NCI-H1092 treated with DMSO at 0.1 percent for 48 hours (cell line): Measurements from ENCODE around the gene XPA.

ENCODE experiments used
- DNase-seq: peaks from one replicate; lab custom pipeline; 2025; lab: John Stamatoyannopoulos, UW

The XPA gene

DNA sequence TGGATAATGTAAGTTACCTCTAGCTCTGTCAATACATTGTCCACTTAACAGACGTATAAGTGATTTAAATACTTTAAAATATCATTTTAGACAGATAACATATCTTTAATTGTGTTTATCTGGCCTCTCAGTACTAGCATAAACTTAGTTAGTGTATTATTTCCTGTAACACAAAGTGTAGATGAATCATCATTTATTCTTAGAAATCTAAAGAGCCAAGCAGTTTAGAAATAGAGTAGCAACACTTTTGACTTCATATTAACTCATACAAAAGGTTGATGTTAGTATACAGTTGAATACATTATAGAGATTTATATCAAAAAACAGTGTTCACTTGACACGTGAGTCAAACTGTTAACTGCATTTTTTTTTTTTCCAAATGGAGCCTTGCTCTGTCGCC, 45.5 kb downstream of the XPA start:
- DNase-seq, result no peak

DNA sequence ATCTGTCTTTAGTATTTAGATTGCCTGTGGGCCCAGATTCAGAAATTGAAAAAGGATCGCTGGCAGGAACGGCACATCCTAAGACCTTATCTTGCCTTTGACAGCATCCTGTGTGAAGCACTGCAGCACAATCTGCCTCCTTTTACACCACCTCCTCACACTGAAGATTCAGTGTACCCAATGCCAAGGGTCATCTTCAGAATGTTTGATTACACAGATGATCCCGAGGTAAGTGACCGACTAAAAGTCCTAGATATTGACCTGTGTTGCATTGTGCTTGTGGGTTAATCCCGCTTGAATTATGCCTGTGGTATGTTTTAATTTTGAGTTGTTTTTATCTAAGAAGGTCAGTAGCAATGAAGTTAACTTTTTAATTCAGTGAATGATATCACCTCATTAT, 49.1 kb downstream of the XPA start:
- DNase-seq, result no peak

DNA sequence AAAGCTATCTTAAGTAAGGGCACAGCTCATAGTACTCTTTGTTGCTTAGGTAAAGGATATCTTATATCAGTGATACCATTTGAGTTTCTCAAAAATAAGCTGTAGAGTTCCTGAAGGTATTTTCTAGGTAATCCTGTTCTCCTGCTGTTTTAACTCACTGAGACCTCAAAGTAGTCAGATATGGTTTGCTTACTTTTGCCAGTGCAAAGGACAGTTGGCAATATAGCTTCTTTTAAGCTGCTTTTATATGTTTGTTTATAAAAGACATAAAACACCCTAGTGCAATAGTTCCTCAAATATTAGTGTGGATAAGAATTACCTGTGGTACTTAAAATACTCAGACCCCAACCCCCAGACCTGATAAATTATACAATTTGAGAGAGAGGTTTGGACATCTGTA, 51.4 kb downstream of the XPA start:
- no peak for DNase-seq

DNA sequence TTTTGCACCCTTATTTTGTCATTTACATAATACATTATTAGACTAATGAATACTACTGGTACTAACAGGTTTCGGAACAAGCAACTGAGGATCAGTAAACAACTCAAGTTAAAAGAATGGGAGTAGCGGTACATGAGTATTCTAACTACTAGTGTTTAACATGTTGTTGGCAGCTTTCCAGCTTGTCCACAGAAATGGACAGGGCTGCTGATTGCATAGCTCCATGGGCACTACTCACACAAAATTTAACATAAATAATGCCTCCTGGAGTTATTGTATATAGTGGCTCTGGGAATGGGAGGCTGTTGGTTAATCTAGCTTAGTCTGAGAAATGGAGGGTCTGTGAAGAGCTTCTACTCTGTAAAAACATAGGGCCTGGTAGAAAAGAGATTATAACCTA, 56.8 kb downstream of the XPA start:
- no peak for DNase-seq

DNA sequence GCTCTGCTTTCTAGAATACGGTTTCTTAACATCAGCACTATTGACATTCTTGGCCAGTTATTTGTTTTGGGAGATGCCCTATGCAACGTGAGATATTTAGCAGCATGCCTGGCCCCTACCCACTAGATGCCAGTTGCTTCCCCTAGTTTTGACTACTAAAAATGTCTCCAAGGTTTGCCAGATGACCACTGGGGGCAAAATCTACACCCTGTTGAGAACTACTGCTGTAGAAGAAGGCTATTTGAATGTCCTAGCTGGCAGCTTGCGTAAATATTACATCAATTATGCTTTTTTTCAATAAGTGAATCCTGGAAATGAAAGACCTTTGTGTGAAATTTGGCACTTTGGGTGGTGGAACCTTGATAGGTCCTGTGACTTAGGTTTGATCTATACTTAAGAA, 58.5 kb downstream of the XPA start:
- DNase-seq, result no peak

DNA sequence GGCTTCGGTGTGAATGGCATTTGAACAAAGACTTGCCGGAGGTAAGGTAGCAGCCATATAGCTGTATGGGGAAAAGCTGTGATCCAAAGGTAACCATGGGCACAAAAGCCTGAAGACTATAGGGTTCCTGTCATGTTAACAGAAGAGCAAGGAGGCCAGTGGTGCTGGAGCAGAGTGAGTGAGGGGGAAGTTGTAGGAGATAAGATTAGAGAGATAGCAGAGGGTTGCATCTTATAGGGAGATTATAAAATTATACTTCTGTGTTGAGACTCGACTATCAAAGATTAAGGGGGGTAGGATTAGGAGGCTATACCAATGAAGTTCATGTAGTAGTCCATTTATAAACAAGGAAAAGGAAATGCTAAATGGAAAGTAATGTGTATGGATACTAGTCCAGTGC, 60.2 kb downstream of the XPA start:
- DNase-seq, result no peak

- no peak for DNase-seq
These were observed 62.1 kb downstream of the XPA start for GRCh38 chr9:97635026-97635425.

DNA sequence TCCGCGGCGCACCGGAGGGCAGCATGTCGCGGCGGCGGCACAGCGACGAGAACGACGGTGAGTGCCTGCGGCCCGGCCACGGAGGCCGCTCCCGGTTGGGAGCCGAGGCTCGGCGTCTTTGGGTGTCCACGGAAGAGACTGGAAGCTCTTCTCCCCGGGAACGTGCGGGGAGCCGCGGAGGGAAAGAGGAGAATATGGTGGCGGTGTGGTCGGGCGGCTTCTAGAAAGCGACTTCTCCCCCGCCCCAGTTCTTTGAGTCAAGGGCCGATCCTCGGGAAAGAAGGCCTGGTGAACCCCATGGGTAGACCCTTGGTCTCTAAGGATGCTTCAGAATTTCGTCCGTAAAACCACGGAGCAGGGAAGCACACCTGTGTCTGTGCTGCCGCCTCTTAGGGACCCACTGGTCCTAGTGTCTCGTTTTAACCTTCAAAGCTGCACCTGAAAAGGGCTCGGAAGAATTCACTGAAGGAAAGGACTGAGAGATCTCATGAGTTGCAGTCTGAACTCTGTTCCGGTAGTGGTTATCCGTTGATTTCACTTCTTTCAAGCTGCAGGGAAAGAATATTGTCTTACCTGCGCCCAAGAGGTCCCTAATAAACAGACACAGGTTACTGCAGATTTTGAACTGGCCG, 63.2 kb downstream of the XPA start:
- DNase-seq, result peak; percentile 19

GRCh38 chr9:97632985-97633858, 63.9 kb downstream of the XPA start, which contains the start of the genes NCBP1 and TSTD2:
NCBP1 (plus strand) TSS chr9:97633821; CDS start chr9:97633882, 61 bp downstream.
TSTD2 (minus strand) TSS chr9:97633368; CDS start chr9:97627562, 5,806 bp downstream.
- DNase-seq, result peak; percentile 98

GRCh38 chr9:97632248-97632984, 64.7 kb downstream of the XPA start:
- peak; percentile 57 for DNase-seq

DNA sequence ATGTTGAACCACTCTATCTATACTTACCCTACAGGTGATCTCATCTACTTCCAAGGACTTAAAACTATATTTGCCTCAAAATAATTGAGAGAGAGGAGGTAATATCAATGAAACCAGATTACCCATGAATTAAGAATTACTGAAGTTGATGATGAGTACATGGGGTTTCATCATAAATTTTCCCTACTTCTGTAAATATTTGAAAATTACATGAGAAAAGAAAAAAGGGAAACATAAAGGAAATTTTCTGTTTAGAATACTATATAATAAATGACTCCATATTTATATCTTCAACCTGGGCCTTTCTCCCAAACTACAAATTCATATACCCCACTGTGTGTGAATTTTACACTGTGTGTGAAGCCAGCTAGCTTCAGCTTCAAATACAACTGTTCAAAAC, 66.5 kb downstream of the XPA start:
- no peak for DNase-seq

DNA sequence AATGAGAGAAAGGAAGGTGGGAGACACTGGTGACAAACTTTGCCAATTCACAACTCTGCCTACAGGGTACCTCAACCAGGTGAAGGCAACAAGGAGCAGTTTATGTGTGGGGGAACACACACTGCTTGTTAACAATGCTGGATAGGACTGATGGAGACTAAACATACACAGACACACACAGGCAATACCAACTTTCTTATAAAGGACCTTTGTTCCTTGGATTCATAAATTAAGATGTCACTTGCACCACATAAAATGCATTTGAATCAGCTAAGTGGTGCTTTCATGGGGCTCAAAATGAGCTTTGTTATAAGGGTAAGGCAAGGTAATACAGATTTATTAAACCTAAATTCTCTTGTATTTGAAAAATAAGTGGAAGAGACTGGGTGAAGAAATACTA, 68.0 kb downstream of the XPA start:
- no peak for DNase-seq

GRCh38 chr9:97628668-97629067, 68.5 kb downstream of the XPA start:
- DNase-seq, result no peak

- DNase-seq, result no peak
These were observed 69.5 kb downstream of the XPA start for GRCh38 chr9:97627624-97628023.

- no peak for DNase-seq
These were observed 71.5 kb downstream of the XPA start for GRCh38 chr9:97625620-97626019.
